GM12878 (cell line): ENCODE measurements around the gene PANX2. TPM values are rescaled to one million over a fixed set of nuclear protein-coding genes. Genes with fewer than 3 reads are reported as not detected.
"Not testable (repeated sequence)": the region's sequence is repeated elsewhere in the genome, so short reads cannot be mapped to it uniquely, and the experiment has no call there.

Experiments
- ATAC-seq: fragments of 200-7000 bp; cut with Tn5 transposase; 3 replicates; pipeline ENCODE4 v1.9.1; 2020; ENCODE audit warnings: mild to moderate bottlenecking, moderate library complexity
- BruUV-seq: library from RNA; stranded (reverse); fragments of 400-500 nt; replicated peaks from 2 replicates; lab custom pipeline; 2021; lab: Mats Ljungman, UMichigan
- CTCF ChIA-PET: fragments of 300-600 bp; sonication (Branson Sonifier 250); formaldehyde crosslinking; extraction: SDS; loops from one replicate; lab custom pipeline; 2021; ENCODE audit warnings: inconsistent platforms; lab: Yijun Ruan, JAX
- POLR2A ChIA-PET: fragments of 350-600 bp; formaldehyde crosslinking; extraction: SDS; loops from one replicate; lab custom pipeline; 2021; ENCODE audit warnings: inconsistent platforms; lab: Charles Lee
- RAD21 ChIA-PET: fragments of 300-600 bp; sonication (Branson Sonifier 250); formaldehyde crosslinking; loops from one replicate; lab custom pipeline; 2023; ENCODE audit warnings: antibody characterized with exemption; ENCODE audit not compliant: unreplicated experiment; lab: Charles Lee
- SMC1A ChIA-PET: fragments of 300-600 bp; sonication (Branson Sonifier 250); formaldehyde crosslinking; loops from one replicate; lab custom pipeline; 2023; ENCODE audit not compliant: unreplicated experiment, uncharacterized antibody; lab: Charles Lee
- DNase-seq: peaks from one replicate; pipeline ENCODE4 v3.0.0-alpha.2; 2011; ENCODE audit warnings: low read depth, low spot score
- FAIRE-seq: peaks from 3 replicates; lab custom pipeline; 2011; peaks lifted over from hg19 to GRCh38; lab: Jason Lieb, UNC
- H2AFZ ChIP-seq: 2 replicates; pipeline ENCODE4 v1.6.0; 2011; ENCODE audit warnings: low read depth, low read length, control low read depth; ENCODE audit not compliant: control insufficient read depth
- H3K27ac ChIP-seq: 2 replicates; pipeline ENCODE4 v1.5.1; 2011; ENCODE audit warnings: control low read depth; ENCODE audit not compliant: control insufficient read depth, insufficient read depth
- H3K27me3 ChIP-seq, 2 experiments: replicated peaks in 1 of 2; 2 replicates each; pipeline versions ENCODE4 v1.6.0 to v1.6.1; 2011; ENCODE audit warnings: low read length in 1 of 2; ENCODE audit not compliant: control insufficient read depth in 2 of 2, insufficient read depth in 2 of 2
- H3K36me3 ChIP-seq, 2 experiments: 2 replicates each; pipeline ENCODE4 v1.5.1; 2011; ENCODE audit warnings: low read length in 1 of 2; ENCODE audit not compliant: control insufficient read depth in 2 of 2, insufficient read depth in 2 of 2
- H3K4me1 ChIP-seq: 2 replicates; pipeline ENCODE4 v1.6.1; 2011; ENCODE audit warnings: mild to moderate bottlenecking, low read length, moderate library complexity, mixed read lengths; ENCODE audit not compliant: control insufficient read depth, insufficient read depth
- H3K4me2 ChIP-seq: 2 replicates; pipeline ENCODE4 v1.6.0; 2011; ENCODE audit warnings: control low read depth; ENCODE audit not compliant: control insufficient read depth, insufficient read depth
- H3K4me3 ChIP-seq: fragments of 200-600 bp; sonication (generic); 2 replicates; pipeline ENCODE4 v1.5.1; 2016
- H3K79me2 ChIP-seq: 2 replicates; pipeline ENCODE4 v1.6.0; 2011; ENCODE audit warnings: low read length; ENCODE audit not compliant: control insufficient read depth, insufficient read depth
- H3K9ac ChIP-seq: 2 replicates; pipeline ENCODE4 v1.8.0; 2011; ENCODE audit warnings: low read length, control low read depth, mixed read lengths; ENCODE audit not compliant: control insufficient read depth, insufficient read depth
- H3K9me3 ChIP-seq: replicated peaks from 3 replicates; pipeline ENCODE4 v1.5.1; 2011; ENCODE audit warnings: mild to moderate bottlenecking, low read length; ENCODE audit not compliant: control insufficient read depth, insufficient read depth
- H4K20me1 ChIP-seq: 2 replicates; pipeline ENCODE4 v1.6.0; 2011; ENCODE audit not compliant: control insufficient read depth, insufficient read depth
- BCL11A ChIP-seq: IDR thresholded peaks from 2 replicates; pipeline ENCODE4 v1.6.1; 2011; ENCODE audit warnings: low read depth, low read length
- HDAC2 ChIP-seq: fragments of 200-600 bp; sonication (generic); IDR thresholded peaks from 2 replicates; pipeline ENCODE4 v1.6.1; 2017
- MEF2B ChIP-seq: fragments of 450-650 bp; IDR thresholded peaks from 2 replicates; pipeline ENCODE4 v1.6.1; 2018; ENCODE audit warnings: mild to moderate bottlenecking, moderate library complexity; ENCODE audit not compliant: partially characterized antibody, poor library complexity, severe bottlenecking
- NFYA ChIP-seq: IDR thresholded peaks from 2 replicates; pipeline ENCODE4 v1.6.1; 2011; ENCODE audit warnings: low read depth, mild to moderate bottlenecking, low read length, improper control_type of control experiment, borderline replicate concordance
- POU2F2 ChIP-seq: IDR thresholded peaks from 3 replicates; pipeline ENCODE4 v1.6.1; 2011; ENCODE audit warnings: low read depth, mild to moderate bottlenecking, low read length, borderline replicate concordance
- RCOR1 ChIP-seq: conservative IDR thresholded peaks from 2 replicates; pipeline ENCODE4 v1.6.1; 2012; ENCODE audit warnings: low read depth, low read length, improper control_type of control experiment
- STAT3 ChIP-seq: IDR thresholded peaks from 2 replicates; pipeline ENCODE4 v1.6.1; 2011; ENCODE audit warnings: low read depth, low read length, improper control_type of control experiment
- WGBS: methylation state at CpG from one replicate; pipeline ENCODE4 v1.1.6; 2016; ENCODE audit warnings: low lambda C conversion rate; ENCODE audit not compliant: insufficient replicate concordance, insufficient coverage; ENCODE audit errors: missing lambda C conversion rate; 5-methylcytosine and 5-hydroxymethylcytosine counted together
- in situ Hi-C: fragments of 300-500 bp; cut with MboI; formaldehyde crosslinking; loops from 9 replicates; pipeline ENCODE4 v1.14.3; 2018; ENCODE audit warnings: mixed read lengths
- intact Hi-C: fragments of 100-400 bp; cut with micrococcal nuclease; formaldehyde crosslinking; loops from one replicate; pipeline ENCODE4 v1.14.2; 2022; ENCODE audit not compliant: unreplicated experiment
- polyA plus RNA-seq, 11 experiments: library from polyadenylated mRNA; depleted of rRNA in 4 of 11; unstranded in 6 of 11; stranded (reverse) in 5 of 11; fragments of >200 nt; fragmentation: Nextera tagmentation in 4 of 11; fragmentation: Illumina TruSeq in 1 of 11; extraction: Ambion mirVana in 4 of 11; extraction: Trizol in 1 of 11; gene quantifications; 1 replicate in 1 of 11; 2 replicates in 10 of 11; pipeline versions ENCODE4 v1.2.1 to v1.2.3, GENCODE V29; 2011 to 2016; ENCODE audit warnings: inconsistent platforms in 2 of 11, missing spikeins in 2 of 11, low read depth in 1 of 11
- total RNA-seq, 4 experiments: library from RNA; depleted of rRNA in 3 of 4; stranded (reverse); fragments of >200 nt in 3 of 4; fragmentation: Illumina TruSeq in 1 of 4; extraction: Trizol in 1 of 4; gene quantifications; 2 replicates each; pipeline versions ENCODE4 v1.2.1 to v1.2.3, GENCODE V29; 2013 to 2021

PANX2 gene
- total and polyA plus RNA-seq, 10 of the 15 experiments (the other 5 are each of a cell fraction or from before 2014, with no cell fraction given) = 0.04 to 0.44 (median 0.17) TPM; not detected in 5

DNA sequence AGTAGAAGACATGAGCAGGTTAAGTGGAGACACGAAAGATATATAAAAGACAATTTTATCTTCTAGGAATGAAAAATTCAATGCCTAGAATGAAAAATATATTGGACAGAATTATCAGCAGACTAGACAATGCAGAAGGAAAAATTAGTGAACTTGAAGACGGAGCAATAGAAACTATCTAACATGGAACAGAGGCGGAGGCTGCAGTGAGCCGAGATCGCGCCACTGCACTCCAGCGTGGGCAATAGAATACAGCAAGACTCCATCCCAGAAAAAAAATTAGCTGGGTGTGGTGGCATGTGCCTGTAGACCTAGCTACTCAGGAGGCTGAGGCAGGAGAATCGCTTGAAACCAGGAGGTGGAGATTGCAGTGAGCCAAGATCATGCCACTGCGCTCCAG is 33.3 kb upstream of the PANX2 start:
- H3K79me2 ChIP-seq, BruUV-seq, H3K27me3 ChIP-seq, DNase-seq, H3K27ac ChIP-seq, CTCF ChIA-PET, FAIRE-seq, H4K20me1 ChIP-seq, ATAC-seq, H3K9ac ChIP-seq, SMC1A ChIA-PET, H3K4me3 ChIP-seq, H3K4me1 ChIP-seq, H3K36me3 ChIP-seq, in situ Hi-C loops, intact Hi-C loops, H2AFZ ChIP-seq, H3K9me3 ChIP-seq, H3K4me2 ChIP-seq, POLR2A ChIA-PET: not testable (repeated sequence)
- RAD21 ChIA-PET = interaction anchor here (1.1 kb wide), 1 partner anchor 206 kb away, joined by 3 read pairs; no protein-coding TSS in a partner anchor
- 80% methylated on average over 9 of the region's 9 CpGs for WGBS

DNA sequence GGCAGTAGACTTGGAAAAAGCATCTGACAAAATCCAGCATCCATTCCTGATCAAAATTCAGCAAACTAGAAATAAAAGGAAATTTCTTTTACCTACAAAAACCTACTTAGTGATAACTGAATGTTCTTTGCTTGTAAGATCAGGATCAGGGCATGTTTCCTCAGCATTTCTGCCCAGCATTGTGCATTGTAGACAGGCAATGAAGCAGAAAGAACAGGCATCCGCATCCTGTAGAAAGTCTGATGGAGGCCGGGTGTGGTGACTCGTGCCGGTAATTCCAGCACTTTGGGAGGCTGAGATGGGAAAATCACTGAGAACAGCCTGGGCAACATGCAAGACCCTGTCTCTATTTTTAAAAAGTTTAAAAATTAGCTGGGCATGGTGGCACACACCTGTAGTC is 32.5 kb upstream of the PANX2 start:
- H3K27ac ChIP-seq = no peak overlapping the region
- H3K79me2 ChIP-seq = no peaks in the 10 kb centered on the region
- WGBS = 91% methylated on average over 4 of the region's 4 CpGs
- BruUV-seq = no TSS peak
- no peak overlapping the region for H3K4me3 ChIP-seq
- H3K4me1 ChIP-seq = peaks cover 3% of the 10 kb centered on the region; the same call in 1 of the 2 replicates
- no peaks in the 10 kb centered on the region; a peak in 2 of 4 replicates for H3K27me3 ChIP-seq
- ChIA-PET SMC1A (no interaction called here), POLR2A (no interaction called here)
- no peak for FAIRE-seq
- no peak overlapping the region for H2AFZ ChIP-seq
- H3K9ac ChIP-seq = no peak overlapping the region
- intact Hi-C loops = no loop called here
- TF ChIP-seq MEF2B (no peak), NFYA (no peak), RCOR1 (no peak), HDAC2 (no peak), BCL11A (no peak), STAT3 (no peak), POU2F2 (no peak)
- TF ChIP-seq, all 136 proteins: peak for 0
- CTCF ChIA-PET = no interaction called here
- no peaks in the 10 kb centered on the region for H3K9me3 ChIP-seq
- H3K4me2 ChIP-seq = no peak overlapping the region
- no peaks in the 10 kb centered on the region for H3K36me3 ChIP-seq
- in situ Hi-C loops = no loop called here
- H4K20me1 ChIP-seq = no peaks in the 10 kb centered on the region
- RAD21 ChIA-PET = no interaction called here
- ATAC-seq (no peak), DNase-seq (no peak)
